Measurements from ENCODE around the gene HNF4A.
"Not testable (repeated sequence)": the region's sequence is repeated elsewhere in the genome, so short reads cannot be mapped to it uniquely, and the experiment has no call there.

HNF4A gene

GRCh38 chr20:44355498-44356352 is at the start of gene HNF4A:
HNF4A (plus strand) TSS chr20:44355699; CDS start chr20:44355805, 106 bp downstream.
- DNase-seq, result no peak

GRCh38 chr20:44306927-44307326 is 48.6 kb upstream of the HNF4A start:
- no peak for DNase-seq

GRCh38 chr20:44309763-44310663 is 45.5 kb upstream of the HNF4A start:
- DNase-seq, result peak in 11 of 58 donors; percentile 3 to 67 (median 19)

- peak; percentile 80 to 98 (median 94) for DNase-seq
These were observed 44.5 kb upstream of the HNF4A start, which contains the start of gene FITM2 for GRCh38 chr20:44310664-44311639. FITM2 (minus strand) TSS chr20:44311202; CDS start chr20:44311148, 54 bp downstream.

GRCh38 chr20:44314870-44315269 is 40.6 kb upstream of the HNF4A start:
- no peak for DNase-seq

GRCh38 chr20:44319839-44320422 is 35.6 kb upstream of the HNF4A start:
- no peak for DNase-seq

- DNase-seq, result no peak
These were observed 31.2 kb upstream of the HNF4A start for GRCh38 chr20:44324343-44324742.

- no peak for DNase-seq
These were observed 28.9 kb upstream of the HNF4A start for GRCh38 chr20:44326391-44327159.

- DNase-seq, result not testable (repeated sequence)
These were observed 27.8 kb upstream of the HNF4A start for GRCh38 chr20:44327748-44328147.

- no peak for DNase-seq
These were observed 27.1 kb upstream of the HNF4A start for GRCh38 chr20:44328428-44328827.

GRCh38 chr20:44331201-44331600 is 24.3 kb upstream of the HNF4A start:
- DNase-seq, result no peak

- no peak for DNase-seq
These were observed 21.2 kb upstream of the HNF4A start for GRCh38 chr20:44334306-44334705.

- no peak for DNase-seq
These were observed 20.8 kb upstream of the HNF4A start for GRCh38 chr20:44334709-44335108.

GRCh38 chr20:44335675-44336074 is 19.8 kb upstream of the HNF4A start:
- DNase-seq, result no peak

- no peak for DNase-seq
These were observed 19.4 kb upstream of the HNF4A start for GRCh38 chr20:44336086-44336485.

- DNase-seq, result no peak
These were observed 18.6 kb upstream of the HNF4A start, which contains the start of gene R3HDML for GRCh38 chr20:44336725-44337380. R3HDML (plus strand) TSS chr20:44337043; CDS start chr20:44337158, 115 bp downstream.

- no peak for DNase-seq
These were observed 13.3 kb upstream of the HNF4A start for GRCh38 chr20:44342248-44342647.

GRCh38 chr20:44343162-44343675 is 12.3 kb upstream of the HNF4A start:
- no peak for DNase-seq

- no peak for DNase-seq
These were observed 10.8 kb upstream of the HNF4A start for GRCh38 chr20:44344723-44345122.

All from anterior cingulate cortex (tissue), 58 donors.